ENCODE data around the gene IQGAP2. TPM values are rescaled to one million over a fixed set of nuclear protein-coding genes. Genes with fewer than 3 reads are reported as not detected.

IQGAP2 gene
- total and polyA plus RNA-seq, 2 of the 8 experiments (the other 6 are each of a cell fraction or from before 2014, with no cell fraction given) = 19.7 to 66.0 TPM

DNA sequence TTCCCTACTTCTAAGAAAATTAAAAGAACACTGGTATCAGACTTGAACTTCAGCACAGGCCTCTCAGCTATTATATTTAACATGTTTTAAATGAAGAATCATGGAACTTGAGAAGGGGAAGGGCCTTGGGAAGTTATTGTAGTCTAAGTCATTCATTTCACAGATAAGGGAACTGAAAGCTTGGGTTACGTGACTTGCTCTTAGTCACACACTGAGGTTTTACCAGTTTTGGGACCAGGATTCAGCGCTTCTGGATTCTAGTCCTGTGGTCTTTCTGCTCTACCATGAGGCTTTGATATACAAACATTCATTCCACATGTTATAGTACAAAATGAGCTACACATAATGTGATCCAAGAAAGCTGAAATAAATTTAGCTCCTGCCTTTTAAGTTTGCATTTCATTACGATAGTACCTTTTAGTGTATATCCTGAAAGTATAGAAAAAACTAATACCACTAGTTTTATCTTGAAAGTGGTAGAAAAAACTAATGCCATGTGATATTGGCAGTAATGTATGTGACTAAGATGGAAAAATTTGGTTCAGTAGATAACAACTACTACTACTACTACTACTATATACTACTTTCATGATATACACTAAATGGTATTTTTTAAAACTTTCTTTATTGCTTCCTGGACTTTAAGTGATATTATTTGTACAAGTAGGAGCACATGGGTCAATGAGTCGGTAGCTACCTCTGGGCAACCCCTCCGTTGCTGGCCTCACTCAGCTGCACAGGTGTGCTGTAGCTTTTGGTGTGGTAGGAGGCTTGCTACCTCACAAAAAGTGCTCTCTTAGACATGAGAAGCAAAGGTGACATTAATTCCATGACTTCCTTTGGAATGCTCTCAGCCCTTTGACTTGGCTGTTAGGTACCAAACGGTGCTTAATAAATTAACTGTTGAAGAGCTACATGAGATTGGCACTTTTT is 179.4 kb downstream of the IQGAP2 start (continued):
- TF ChIP-seq NANOG (IDR thresholded peaks at IDR 0.05; ENCODE audit: insufficient read depth, low read depth, low read length, poor library complexity, severe bottlenecking) = no peak
- no peak for TF ChIP-seq BRCA1 (IDR thresholded peaks at IDR 0.05; ENCODE audit: low read depth, low read length)
- no peak for TF ChIP-seq PHF8 (conservative IDR thresholded peaks at IDR 0.05; ENCODE audit: low read depth, low read length)
- TF ChIP-seq POU5F1 (IDR thresholded peaks at IDR 0.05; ENCODE audit: low read depth, low read length) = no peak

All from H1 (cell line).